GOT3 (cell line): ENCODE results near the gene RAB5B.
"Not testable (repeated sequence)": the region's sequence is repeated elsewhere in the genome, so short reads cannot be mapped to it uniquely, and the experiment has no call there.

Experiments
- DNase-seq: peaks from one replicate; lab custom pipeline; 2025; ENCODE audit warnings: mixed read lengths; lab: John Stamatoyannopoulos, UW

The RAB5B gene

GRCh38 chr12:55940065-55940732 is 33.7 kb upstream of the RAB5B start:
- no peak for DNase-seq

GRCh38 chr12:55942055-55942454 is 31.8 kb upstream of the RAB5B start:
- no peak for DNase-seq

- no peak for DNase-seq
Measured at GRCh38 chr12:55942577-55943136, 31.2 kb upstream of the RAB5B start.

GRCh38 chr12:55946553-55946952 is 27.3 kb upstream of the RAB5B start:
- no peak for DNase-seq

- DNase-seq: no peak
Measured at GRCh38 chr12:55955344-55955743, 18.5 kb upstream of the RAB5B start.

- no peak for DNase-seq
Measured at GRCh38 chr12:55955800-55956508, 17.9 kb upstream of the RAB5B start.

GRCh38 chr12:55957106-55957859 is 16.6 kb upstream of the RAB5B start:
- DNase-seq: no peak

GRCh38 chr12:55963760-55964159 is 10.1 kb upstream of the RAB5B start:
- DNase-seq: no peak

GRCh38 chr12:55965240-55965639 is 8.6 kb upstream of the RAB5B start:
- no peak for DNase-seq

- DNase-seq: no peak
Measured at GRCh38 chr12:55965941-55966407, 7.9 kb upstream of the RAB5B start, which contains the start of gene PMEL. Gene PMEL (minus strand): TSS chr12:55966042. CDS start chr12:55966011, 31 bp downstream.

- no peak for DNase-seq
Measured at GRCh38 chr12:55966408-55967281, 7.2 kb upstream of the RAB5B start, which contains the start of gene CDK2. Gene CDK2 (plus strand): TSS chr12:55966830. CDS start chr12:55967009, 179 bp downstream.

GRCh38 chr12:55969356-55969755 is 4.5 kb upstream of the RAB5B start:
- no peak for DNase-seq

GRCh38 chr12:55970775-55971174 is 3.1 kb upstream of the RAB5B start:
- no peak for DNase-seq

GRCh38 chr12:55972042-55972441 is 1.8 kb upstream of the RAB5B start:
- no peak for DNase-seq

GRCh38 chr12:55972456-55972855 is 1.4 kb upstream of the RAB5B start:
- no peak for DNase-seq

- DNase-seq: no peak
Measured at GRCh38 chr12:55972911-55973598, 823 bp upstream of the RAB5B start.

- DNase-seq: no peak
Measured at GRCh38 chr12:55974308-55974730, 441 bp downstream of the RAB5B start.

GRCh38 chr12:55978393-55978792 is 4.5 kb downstream of the RAB5B start:
- DNase-seq: no peak

GRCh38 chr12:55979069-55979468 is 5.2 kb downstream of the RAB5B start:
- no peak for DNase-seq

- not testable (repeated sequence) for DNase-seq
Measured at GRCh38 chr12:55981882-55982281, 8.0 kb downstream of the RAB5B start.
